ENCODE data around the gene C10orf67. TPM values are rescaled to one million over a fixed set of nuclear protein-coding genes. Genes with fewer than 3 reads are reported as not detected.

The C10orf67 gene
- total RNA-seq, 1 experiment from 2014 or later = not detected

DNA sequence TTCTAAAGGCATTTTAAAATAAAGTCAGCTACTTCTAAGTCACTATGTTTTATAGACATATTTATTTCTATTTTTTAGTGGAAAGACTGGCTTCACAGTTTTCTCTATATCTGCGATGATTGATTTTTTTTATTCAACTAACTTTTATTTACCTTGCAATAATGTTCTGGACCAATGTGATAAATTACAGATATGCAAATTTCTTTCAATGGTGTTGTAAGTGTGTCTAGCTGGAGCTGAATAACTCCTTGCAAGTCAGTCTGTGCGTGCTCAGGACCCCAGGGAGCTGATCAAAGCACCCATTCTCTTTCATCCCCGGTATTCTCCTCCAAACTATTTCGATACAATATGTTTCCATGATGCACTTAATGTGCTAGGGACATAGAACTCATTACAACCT is 142.8 kb downstream of the C10orf67 start:
- Histone ChIP-seq H2BK20ac (ENCODE audit: low read depth, low read length, poor library complexity, severe bottlenecking) (no peak overlapping the region), H3K23me2 (ENCODE audit: insufficient read length, low read depth, low read length, poor library complexity, severe bottlenecking) (peaks cover 4% of the 10 kb centered on the region), H4K91ac (ENCODE audit: insufficient read length, low read depth, low read length) (no peak overlapping the region), H3K27ac (ENCODE audit: insufficient read length, low read depth, low read length) (no peak overlapping the region), H3K23ac (ENCODE audit: insufficient read length, low read depth, low read length) (no peak overlapping the region), H4K5ac (ENCODE audit: insufficient read length, low read depth, low read length) (no peak overlapping the region), H2BK12ac (ENCODE audit: insufficient read length, low read depth, low read length) (no peak overlapping the region), H3K79me2 (ENCODE audit: insufficient read depth, low read length) (no peaks in the 10 kb centered on the region), H3K4me1 (ENCODE audit: insufficient read depth, low read length) (no peaks in the 10 kb centered on the region), H4K8ac (replicated peaks; ENCODE audit: insufficient read length, low read depth, low read length) (no peak overlapping the region), H2BK5ac (ENCODE audit: insufficient read length, low read length) (no peak overlapping the region), H2AFZ (ENCODE audit: low read length) (no peak overlapping the region), H3T11ph (ENCODE audit: low read length) (no peak overlapping the region), H3K56ac (ENCODE audit: insufficient read length, low read depth, low read length) (no peak overlapping the region), H2BK15ac (ENCODE audit: low read depth, low read length) (no peak overlapping the region), H3K9ac (ENCODE audit: extremely low read depth, insufficient read length, low read length) (no peak overlapping the region), H3K14ac (ENCODE audit: insufficient read depth, low read length) (no peak overlapping the region), H4K20me1 (ENCODE audit: control insufficient read depth, insufficient read depth, insufficient read length) (no peaks in the 10 kb centered on the region), H3K9me3 (ENCODE audit: control insufficient read depth, low read depth, low read length) (no peaks in the 10 kb centered on the region), H3K4me2 (ENCODE audit: insufficient read depth, insufficient read length, low read length) (no peak overlapping the region), H3K27me3 (ENCODE audit: insufficient read depth, low read length) (peaks cover 83% of the 10 kb centered on the region), H3K79me1 (ENCODE audit: insufficient read depth, low read depth, low read length, poor library complexity, severe bottlenecking) (no peaks in the 10 kb centered on the region), H3K18ac (ENCODE audit: insufficient read length, low read depth, low read length) (no peak overlapping the region), H2BK120ac (ENCODE audit: low read depth, low read length, poor library complexity, severe bottlenecking) (no peak overlapping the region), H2AK5ac (ENCODE audit: insufficient read length, low read length) (no peak overlapping the region), H3K4ac (ENCODE audit: low read depth, low read length) (no peak overlapping the region)
- no CpG with 5 or more reads among the region's 4 CpGs for WGBS (ENCODE audit: extremely low coverage, insufficient read length, low lambda C conversion rate)
- Mint-ChIP-seq H3K27ac (no peak overlapping the region), H3K36me3 (ENCODE audit: insufficient read depth in 1 of 3, low read depth in 3 of 3) (no peaks in the 10 kb centered on the region), H3K27me3 (ENCODE audit: low read depth) (peaks cover 94% of the 10 kb centered on the region), H3K4me3 (no peak overlapping the region), H3K4me1 (peaks cover 27 to 48% of the 10 kb centered on the region in 2 experiments), H3K9me3 (no peaks in the 10 kb centered on the region; a peak in 2 of 5 replicates)
- no peak for TF ChIP-seq CTCF (conservative IDR thresholded peaks at IDR 0.05)
- DNase-seq = no peak

All from H9 (cell line).